Activated T-helper 1 cell treated with anti-CD3 and anti-CD28 coated beads, Interleukin-12 subunit alpha, Interleukin-12 subunit beta, Interleukin-2, Interleukin-4 antibody, amounts not matched to agents 30 ng/mL and 10 ng/mL and 1 ng/mL, durations not matched to agents 14 hours and 24 hours and 36 hours (primary cell): Measurements from ENCODE around the gene AGRP. TPM values are rescaled to one million over a fixed set of nuclear protein-coding genes. Genes with fewer than 3 reads are reported as not detected.
"Not testable (repeated sequence)": the region's sequence is repeated elsewhere in the genome, so short reads cannot be mapped to it uniquely, and the experiment has no call there.

Source experiments
- DNase-seq: peaks from one replicate; pipeline ENCODE4 v3.0.0; 2021; ENCODE audit warnings: low spot score
- H3K27ac Mint-ChIP-seq: one replicate; pipeline ENCODE4 v1.8.0; 2021; ENCODE audit warnings: mild to moderate bottlenecking, mixed read lengths
- H3K27me3 Mint-ChIP-seq: one replicate; pipeline ENCODE4 v1.8.0; 2022; ENCODE audit warnings: mild to moderate bottlenecking, moderate library complexity, mixed read lengths; ENCODE audit not compliant: insufficient read depth
- H3K36me3 Mint-ChIP-seq: one replicate; pipeline ENCODE4 v1.8.0; 2021; ENCODE audit warnings: low read depth, mixed read lengths
- H3K4me1 Mint-ChIP-seq: one replicate; pipeline ENCODE4 v1.8.0; 2021; ENCODE audit warnings: low read depth, mixed read lengths
- H3K4me3 Mint-ChIP-seq: one replicate; pipeline ENCODE4 v1.8.0; 2021; ENCODE audit warnings: mild to moderate bottlenecking, moderate library complexity, mixed read lengths
- H3K9me3 Mint-ChIP-seq: one replicate; pipeline ENCODE4 v1.8.0; 2021; ENCODE audit warnings: mixed read lengths
- intact Hi-C: fragments of 100-400 bp; cut with micrococcal nuclease; formaldehyde crosslinking; loops from one replicate; pipeline ENCODE4 v1.15.1; 2024
- total RNA-seq: library from RNA; stranded (reverse); gene quantifications from 2 replicates; pipeline ENCODE4 v1.2.3, GENCODE V29; 2022

Gene AGRP
- total RNA-seq, 1 donor from 2014 or later = not detected

GRCh38 chr16:67517661-67518423 is 34.5 kb upstream of the AGRP start:
- intact Hi-C loops = no loop called here
- no peak for DNase-seq
- Mint-ChIP-seq H3K36me3 (no peaks in the 10 kb centered on the region), H3K4me3 (no peak overlapping the region), H3K9me3 (no peaks in the 10 kb centered on the region), H3K27ac (no peak overlapping the region), H3K4me1 (peaks cover 20% of the 10 kb centered on the region), H3K27me3 (peaks cover 2% of the 10 kb centered on the region)

- Mint-ChIP-seq H3K36me3 (no peaks in the 10 kb centered on the region), H3K4me3 (no peak overlapping the region), H3K27me3 (peaks cover 2% of the 10 kb centered on the region), H3K27ac (no peak overlapping the region), H3K4me1 (peaks cover 20% of the 10 kb centered on the region), H3K9me3 (no peaks in the 10 kb centered on the region)
- intact Hi-C loops = no loop called here
- DNase-seq = no peak
Observed at GRCh38 chr16:67517155-67517445, 33.8 kb upstream of the AGRP start.

GRCh38 chr16:67516296-67517154 is 33.2 kb upstream of the AGRP start:
- Mint-ChIP-seq H3K27me3 (peaks cover 2% of the 10 kb centered on the region), H3K4me1 (peaks cover 17% of the 10 kb centered on the region), H3K4me3 (no peak overlapping the region), H3K9me3 (no peaks in the 10 kb centered on the region), H3K27ac (no peak overlapping the region), H3K36me3 (no peaks in the 10 kb centered on the region)
- DNase-seq = no peak
- intact Hi-C loops = no loop called here

GRCh38 chr16:67514382-67514828 is 31.1 kb upstream of the AGRP start:
- Mint-ChIP-seq H3K27ac (no peak overlapping the region), H3K9me3 (no peaks in the 10 kb centered on the region), H3K27me3 (peaks cover 2% of the 10 kb centered on the region), H3K4me1 (peaks cover 5% of the 10 kb centered on the region), H3K4me3 (no peak overlapping the region), H3K36me3 (no peaks in the 10 kb centered on the region)
- DNase-seq = peak; percentile 69
- intact Hi-C loops = loop anchor here (1.0 kb wide), 2 partner anchors 20 to 33 kb away; partner anchors contain the start of gene ATP6V0D1

GRCh38 chr16:67513892-67514291 is 30.5 kb upstream of the AGRP start:
- not testable (repeated sequence) for H3K27me3 Mint-ChIP-seq, H3K4me3 Mint-ChIP-seq, DNase-seq, H3K27ac Mint-ChIP-seq, H3K4me1 Mint-ChIP-seq, H3K9me3 Mint-ChIP-seq, H3K36me3 Mint-ChIP-seq
- intact Hi-C loops = loop anchor here (1.0 kb wide), 2 partner anchors 20 to 33 kb away; partner anchors contain the start of gene ATP6V0D1

- intact Hi-C loops = no loop called here
- Mint-ChIP-seq H3K9me3 (no peaks in the 10 kb centered on the region), H3K27me3 (no peaks in the 10 kb centered on the region), H3K4me3 (no peak overlapping the region), H3K36me3 (peaks cover 2% of the 10 kb centered on the region), H3K4me1 (peaks cover 24% of the 10 kb centered on the region), H3K27ac (no peak overlapping the region)
- DNase-seq = no peak
Observed at GRCh38 chr16:67509016-67509415, 25.7 kb upstream of the AGRP start.

- Mint-ChIP-seq H3K27me3 (no peaks in the 10 kb centered on the region), H3K4me3 (no peak overlapping the region), H3K9me3 (no peaks in the 10 kb centered on the region), H3K27ac (peak overlapping the region; percentile 23), H3K4me1 (peaks cover 33% of the 10 kb centered on the region), H3K36me3 (peaks cover 4% of the 10 kb centered on the region)
- DNase-seq = no peak
- intact Hi-C loops = no loop called here
Observed at GRCh38 chr16:67506468-67506867, 23.1 kb upstream of the AGRP start.

GRCh38 chr16:67504031-67505021 is 21.0 kb upstream of the AGRP start:
- intact Hi-C loops = no loop called here
- Mint-ChIP-seq H3K27me3 (no peaks in the 10 kb centered on the region), H3K27ac (peak overlapping the region; percentile 84), H3K4me1 (peaks cover 35% of the 10 kb centered on the region), H3K9me3 (no peaks in the 10 kb centered on the region), H3K36me3 (peaks cover 4% of the 10 kb centered on the region), H3K4me3 (peak overlapping the region; percentile 17)
- peak; percentile 66 for DNase-seq

GRCh38 chr16:67499106-67499505 is 15.8 kb upstream of the AGRP start:
- H3K36me3 Mint-ChIP-seq = peaks cover 2% of the 10 kb centered on the region
- H3K27me3 Mint-ChIP-seq = no peaks in the 10 kb centered on the region
- H3K4me3 Mint-ChIP-seq = no peak overlapping the region
- H3K4me1 Mint-ChIP-seq = peaks cover 19% of the 10 kb centered on the region
- H3K9me3 Mint-ChIP-seq = no peaks in the 10 kb centered on the region
- no peak for DNase-seq
- H3K27ac Mint-ChIP-seq = no peak overlapping the region
- intact Hi-C loops = no loop called here

- H3K27me3 Mint-ChIP-seq = no peaks in the 10 kb centered on the region
- no peak overlapping the region for H3K27ac Mint-ChIP-seq
Observed at GRCh38 chr16:67490335-67491096, 7.2 kb upstream of the AGRP start.

GRCh38 chr16:67489401-67490083 is 6.2 kb upstream of the AGRP start:
- no peak overlapping the region for H3K27ac Mint-ChIP-seq
- peaks cover 10% of the 10 kb centered on the region for H3K4me1 Mint-ChIP-seq
- intact Hi-C loops = no loop called here
- DNase-seq = no peak
- H3K9me3 Mint-ChIP-seq = no peaks in the 10 kb centered on the region
- peaks cover 2% of the 10 kb centered on the region for H3K36me3 Mint-ChIP-seq
- no peak overlapping the region for H3K4me3 Mint-ChIP-seq
- H3K27me3 Mint-ChIP-seq = no peaks in the 10 kb centered on the region

More at GRCh38 chr16:67490335-67491096, 7.2 kb upstream of the AGRP start:
- no peak for DNase-seq
- Mint-ChIP-seq H3K36me3 (peaks cover 1% of the 10 kb centered on the region), H3K9me3 (no peaks in the 10 kb centered on the region), H3K4me3 (no peak overlapping the region), H3K4me1 (peaks cover 10% of the 10 kb centered on the region)
- intact Hi-C loops = no loop called here
